ENCODE measurements around the gene OR51G1.
"Not testable (repeated sequence)": the region's sequence is repeated elsewhere in the genome, so short reads cannot be mapped to it uniquely, and the experiment has no call there.

OR51G1 gene, protein sequence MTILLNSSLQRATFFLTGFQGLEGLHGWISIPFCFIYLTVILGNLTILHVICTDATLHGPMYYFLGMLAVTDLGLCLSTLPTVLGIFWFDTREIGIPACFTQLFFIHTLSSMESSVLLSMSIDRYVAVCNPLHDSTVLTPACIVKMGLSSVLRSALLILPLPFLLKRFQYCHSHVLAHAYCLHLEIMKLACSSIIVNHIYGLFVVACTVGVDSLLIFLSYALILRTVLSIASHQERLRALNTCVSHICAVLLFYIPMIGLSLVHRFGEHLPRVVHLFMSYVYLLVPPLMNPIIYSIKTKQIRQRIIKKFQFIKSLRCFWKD

DNA sequence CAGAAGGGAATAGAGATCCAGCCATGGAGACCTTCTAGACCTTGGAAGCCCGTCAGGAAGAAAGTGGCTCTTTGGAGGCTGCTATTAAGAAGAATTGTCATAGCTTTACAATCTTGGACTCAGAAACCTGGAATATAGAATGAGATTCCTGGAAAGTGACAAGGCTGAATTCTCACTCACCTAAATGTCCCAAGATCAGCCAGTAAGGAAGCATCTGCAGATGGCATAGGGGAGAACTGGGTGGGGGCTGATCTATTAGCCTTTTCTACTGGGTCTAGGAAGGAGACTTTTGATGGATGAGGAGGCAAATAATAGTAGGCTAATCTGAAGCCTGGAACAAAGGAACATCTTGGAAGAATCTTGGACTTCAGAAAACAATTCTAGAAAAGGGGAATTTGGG is at the start of gene OR51G1:
OR51G1 (minus strand) TSS at position 101 of the 400 bp plus-strand sequence; CDS start at position 101, 0 bp downstream.
- H3K27me3 Mint-ChIP-seq (ENCODE audit: low read depth, poor library complexity) = peaks cover 6% of the 10 kb centered on the region
- TF ChIP-seq, protein P1, sequence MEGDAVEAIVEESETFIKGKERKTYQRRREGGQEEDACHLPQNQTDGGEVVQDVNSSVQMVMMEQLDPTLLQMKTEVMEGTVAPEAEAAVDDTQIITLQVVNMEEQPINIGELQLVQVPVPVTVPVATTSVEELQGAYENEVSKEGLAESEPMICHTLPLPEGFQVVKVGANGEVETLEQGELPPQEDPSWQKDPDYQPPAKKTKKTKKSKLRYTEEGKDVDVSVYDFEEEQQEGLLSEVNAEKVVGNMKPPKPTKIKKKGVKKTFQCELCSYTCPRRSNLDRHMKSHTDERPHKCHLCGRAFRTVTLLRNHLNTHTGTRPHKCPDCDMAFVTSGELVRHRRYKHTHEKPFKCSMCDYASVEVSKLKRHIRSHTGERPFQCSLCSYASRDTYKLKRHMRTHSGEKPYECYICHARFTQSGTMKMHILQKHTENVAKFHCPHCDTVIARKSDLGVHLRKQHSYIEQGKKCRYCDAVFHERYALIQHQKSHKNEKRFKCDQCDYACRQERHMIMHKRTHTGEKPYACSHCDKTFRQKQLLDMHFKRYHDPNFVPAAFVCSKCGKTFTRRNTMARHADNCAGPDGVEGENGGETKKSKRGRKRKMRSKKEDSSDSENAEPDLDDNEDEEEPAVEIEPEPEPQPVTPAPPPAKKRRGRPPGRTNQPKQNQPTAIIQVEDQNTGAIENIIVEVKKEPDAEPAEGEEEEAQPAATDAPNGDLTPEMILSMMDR (IDR thresholded peaks at IDR 0.05) = no peak
- DNase-seq = no peak
- H3K36me3 Mint-ChIP-seq (ENCODE audit: low read depth) = no peaks in the 10 kb centered on the region
- H3K27ac Mint-ChIP-seq = no peak within 1 kb of the TSS
- no peaks in the 10 kb centered on the region for H3K4me1 Mint-ChIP-seq
- no peak within 1 kb of the TSS for H3K4me3 Mint-ChIP-seq
- H3K9me3 Mint-ChIP-seq = no peaks in the 10 kb centered on the region

DNA sequence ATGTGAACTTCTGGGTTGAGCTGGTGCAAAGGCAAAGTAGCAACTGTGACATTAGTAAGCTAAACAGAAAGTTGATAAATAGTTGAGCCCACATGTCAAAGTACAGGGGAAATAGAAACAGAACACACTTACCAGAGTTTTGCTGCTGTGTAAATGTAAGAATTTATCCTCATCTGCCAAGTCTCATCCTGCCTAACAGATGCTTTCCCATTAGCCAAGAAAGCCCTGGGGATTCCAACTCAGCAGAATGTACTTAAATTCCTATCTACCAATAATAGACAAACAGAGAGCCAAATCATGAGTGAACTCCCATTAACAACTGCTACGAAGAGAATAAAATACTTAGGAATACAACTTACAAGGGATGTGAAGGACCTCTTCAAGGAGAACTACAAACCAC is 38.7 kb upstream of the OR51G1 start:
- no peaks in the 10 kb centered on the region for H3K36me3 Mint-ChIP-seq (ENCODE audit: low read depth)
- no peak overlapping the region for H3K27ac Mint-ChIP-seq
- TF ChIP-seq, protein P1 (IDR thresholded peaks at IDR 0.05) = no peak
- H3K9me3 Mint-ChIP-seq = peaks cover 18% of the 10 kb centered on the region
- DNase-seq = no peak
- H3K4me3 Mint-ChIP-seq = no peak overlapping the region
- peaks cover 8% of the 10 kb centered on the region for H3K27me3 Mint-ChIP-seq (ENCODE audit: low read depth, poor library complexity)
- H3K4me1 Mint-ChIP-seq = no peaks in the 10 kb centered on the region

DNA sequence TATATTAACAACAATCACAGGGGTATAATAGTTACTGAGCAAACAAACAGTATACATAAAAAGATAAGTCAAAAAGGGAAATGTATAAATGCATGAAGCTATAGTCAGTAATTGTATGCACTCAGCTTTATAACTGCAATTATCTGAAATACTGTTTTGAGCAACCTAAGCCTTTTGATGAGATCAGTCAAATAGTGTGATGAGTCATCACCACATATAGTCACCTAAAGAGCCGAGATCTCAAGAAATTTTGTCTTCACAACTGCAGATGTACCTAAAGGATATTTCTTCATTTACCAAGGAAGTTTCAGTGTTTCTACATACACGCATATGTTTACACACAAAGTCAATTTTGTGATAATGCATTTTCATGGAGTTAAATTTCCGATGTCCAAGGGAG is 36.7 kb upstream of the OR51G1 start:
- no peak for DNase-seq
- Mint-ChIP-seq H3K27me3 (ENCODE audit: low read depth, poor library complexity) (peaks cover 8% of the 10 kb centered on the region), H3K36me3 (ENCODE audit: low read depth) (no peaks in the 10 kb centered on the region), H3K27ac (no peak overlapping the region), H3K9me3 (peaks cover 18% of the 10 kb centered on the region), H3K4me1 (no peaks in the 10 kb centered on the region), H3K4me3 (no peak overlapping the region)
- TF ChIP-seq, protein P1 (IDR thresholded peaks at IDR 0.05) = no peak

DNA sequence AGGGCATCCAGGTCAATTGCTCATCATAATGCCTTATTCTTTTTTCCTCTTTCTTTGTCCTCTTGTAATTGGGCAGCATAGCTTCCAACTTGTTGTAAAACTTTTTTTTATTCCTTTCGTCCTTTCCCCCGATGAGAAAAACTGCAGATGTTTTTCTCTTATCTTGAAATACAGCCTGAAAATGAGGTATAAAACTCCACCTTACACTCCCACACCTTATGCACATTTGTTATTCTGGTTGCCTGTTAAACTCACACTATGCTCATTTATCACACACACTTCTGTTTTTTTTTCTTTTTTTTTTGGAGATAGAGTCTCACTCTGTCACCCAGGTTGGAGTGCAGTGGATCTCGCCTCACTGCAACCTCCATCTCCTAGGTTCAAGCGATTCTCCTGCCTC is 33.3 kb upstream of the OR51G1 start:
- Mint-ChIP-seq H3K9me3 (no peaks in the 10 kb centered on the region), H3K27me3 (ENCODE audit: low read depth, poor library complexity) (peaks cover 9% of the 10 kb centered on the region), H3K4me3 (no peak overlapping the region), H3K4me1 (no peaks in the 10 kb centered on the region), H3K27ac (no peak overlapping the region), H3K36me3 (ENCODE audit: low read depth) (no peaks in the 10 kb centered on the region)
- DNase-seq = no peak
- TF ChIP-seq, protein P1 (IDR thresholded peaks at IDR 0.05) = no peak

DNA sequence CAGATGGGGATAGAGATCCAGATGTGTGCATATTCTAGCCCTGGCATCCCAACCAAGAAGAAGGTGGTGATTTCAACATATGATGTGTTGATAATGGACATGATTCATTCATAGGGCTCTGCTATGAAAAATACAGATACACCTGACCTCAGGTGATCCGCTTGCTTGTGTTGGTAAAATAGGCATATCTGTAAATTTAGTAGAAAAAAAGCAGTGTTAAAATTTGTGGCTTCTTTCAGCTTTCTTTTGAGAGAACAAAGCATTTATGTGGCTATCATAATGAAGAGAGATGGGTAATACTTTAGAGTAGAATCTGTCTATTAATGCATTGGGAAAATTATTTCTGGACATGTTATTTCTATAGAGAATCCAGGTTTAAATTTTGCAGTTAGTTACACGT is 31.5 kb upstream of the OR51G1 start, which contains the start of gene OR51A2:
OR51A2 (minus strand) TSS at position 101 of the 400 bp plus-strand sequence; CDS start at position 101, 0 bp downstream.
- not testable (repeated sequence) for H3K27ac Mint-ChIP-seq; H3K9me3 Mint-ChIP-seq; H3K4me3 Mint-ChIP-seq; H3K27me3 Mint-ChIP-seq (ENCODE audit: low read depth, poor library complexity); H3K36me3 Mint-ChIP-seq (ENCODE audit: low read depth); H3K4me1 Mint-ChIP-seq; DNase-seq

DNA sequence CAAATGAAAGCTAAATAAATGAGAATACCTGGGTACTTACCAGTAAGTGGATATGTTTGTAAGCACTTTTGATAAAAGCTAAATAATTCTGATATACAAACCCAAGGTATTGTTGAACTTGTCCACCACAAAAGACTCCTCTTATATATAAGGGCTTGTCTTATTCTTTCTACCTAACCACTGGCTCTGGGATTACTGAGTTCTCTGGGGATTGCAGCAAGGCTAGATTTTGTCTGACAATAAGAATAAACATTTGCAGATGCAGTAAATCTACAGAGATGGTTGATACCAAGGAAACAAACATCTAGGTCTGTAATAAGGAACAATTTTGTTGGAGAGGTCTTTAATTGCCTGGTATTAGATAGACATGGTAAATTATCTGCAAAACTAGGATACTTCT is 23.4 kb upstream of the OR51G1 start, which contains the start of gene OR51A4:
OR51A4 (minus strand) TSS at position 101 of the 400 bp plus-strand sequence. CDS start 505 bp downstream, outside the sequence.
- no peak within 1 kb of the TSS for H3K4me3 Mint-ChIP-seq
- no peaks in the 10 kb centered on the region for H3K36me3 Mint-ChIP-seq (ENCODE audit: low read depth)
- no peak within 1 kb of the TSS for H3K27ac Mint-ChIP-seq
- TF ChIP-seq, protein P1 (IDR thresholded peaks at IDR 0.05) = no peak
- H3K27me3 Mint-ChIP-seq (ENCODE audit: low read depth, poor library complexity) = no peaks in the 10 kb centered on the region
- no peak for DNase-seq
- no peaks in the 10 kb centered on the region for H3K9me3 Mint-ChIP-seq
- no peaks in the 10 kb centered on the region for H3K4me1 Mint-ChIP-seq
